ENCODE data around the gene CHGA.

Gene CHGA

GRCh38 chr14:92931681-92932447 is 8.9 kb downstream of the CHGA start:
- no peak for DNase-seq

DNA sequence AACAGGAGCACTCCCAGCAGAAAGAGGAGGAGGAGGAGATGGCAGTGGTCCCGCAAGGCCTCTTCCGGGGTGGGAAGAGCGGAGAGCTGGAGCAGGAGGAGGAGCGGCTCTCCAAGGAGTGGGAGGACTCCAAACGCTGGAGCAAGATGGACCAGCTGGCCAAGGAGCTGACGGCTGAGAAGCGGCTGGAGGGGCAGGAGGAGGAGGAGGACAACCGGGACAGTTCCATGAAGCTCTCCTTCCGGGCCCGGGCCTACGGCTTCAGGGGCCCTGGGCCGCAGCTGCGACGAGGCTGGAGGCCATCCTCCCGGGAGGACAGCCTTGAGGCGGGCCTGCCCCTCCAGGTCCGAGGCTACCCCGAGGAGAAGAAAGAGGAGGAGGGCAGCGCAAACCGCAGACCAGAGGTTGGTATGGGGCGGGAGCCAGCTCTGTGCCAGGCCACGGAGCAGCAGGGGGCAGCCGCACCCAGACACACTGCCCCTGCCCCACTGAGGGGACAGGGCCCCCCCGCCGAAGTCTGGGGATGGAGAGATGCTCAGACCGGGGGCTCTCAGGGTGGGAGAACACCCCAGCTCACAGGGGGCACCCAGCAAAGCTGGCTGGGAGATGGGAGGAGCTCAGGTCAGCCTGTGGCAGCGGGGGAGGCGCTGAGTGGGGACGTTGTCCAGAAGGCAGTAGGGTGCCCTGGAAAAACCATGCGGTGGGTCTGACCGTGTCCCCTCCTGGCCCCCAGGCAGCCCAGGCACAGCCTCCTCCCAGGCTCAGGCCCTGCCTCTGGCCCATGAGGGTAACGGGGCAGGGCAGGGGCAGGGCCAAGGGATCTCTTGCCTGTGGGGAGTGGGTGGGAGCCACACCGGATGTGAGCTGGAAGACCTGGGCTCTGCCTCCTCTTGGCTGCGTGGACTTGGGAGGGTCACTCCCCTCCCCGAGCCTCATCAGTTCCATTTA is 9.8 kb downstream of the CHGA start:
- DNase-seq: no peak

DNA sequence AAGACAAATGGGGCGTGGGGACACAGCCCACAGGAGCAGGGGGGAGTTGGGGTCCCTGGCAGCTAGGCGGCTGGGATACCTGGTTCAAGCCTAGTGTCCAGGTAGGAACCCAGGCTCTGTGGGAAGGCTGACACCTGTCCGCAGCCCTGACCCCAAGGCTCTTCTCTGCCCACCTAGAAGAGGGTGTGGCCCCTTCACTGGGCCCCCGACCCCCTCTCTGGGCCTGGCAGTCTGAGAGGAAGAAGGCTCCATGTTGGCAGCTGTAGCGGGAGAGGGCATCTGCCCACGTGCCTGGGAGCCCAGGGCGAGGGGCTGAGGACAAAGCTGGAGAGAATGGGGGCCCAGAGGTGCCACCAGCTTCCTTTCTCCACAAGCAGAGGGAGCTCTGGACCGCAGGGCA is 10.5 kb downstream of the CHGA start:
- DNase-seq: no peak

- DNase-seq: no peak
Observed at GRCh38 chr14:92934196-92935085, 11.5 kb downstream of the CHGA start.

DNA sequence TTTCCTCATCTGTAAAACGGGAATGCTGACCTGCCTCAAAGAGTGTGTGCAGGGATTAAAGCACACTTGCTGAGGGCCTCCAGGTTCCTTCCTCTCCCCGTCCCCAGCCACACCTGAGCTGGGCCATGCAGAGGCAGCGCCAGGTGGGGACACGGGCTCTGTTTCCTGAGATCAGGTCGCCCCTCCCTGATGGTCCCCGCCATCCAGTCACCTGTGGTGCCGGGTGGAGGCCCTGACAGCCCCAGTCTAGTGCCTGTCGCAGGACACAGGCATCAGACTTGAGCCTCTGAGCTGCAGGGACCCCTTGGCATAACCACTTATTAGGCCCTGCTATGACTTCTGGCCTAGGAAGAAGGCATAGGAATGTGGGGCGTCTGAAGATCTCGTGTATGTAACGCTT is 12.5 kb downstream of the CHGA start:
- DNase-seq: no peak

DNA sequence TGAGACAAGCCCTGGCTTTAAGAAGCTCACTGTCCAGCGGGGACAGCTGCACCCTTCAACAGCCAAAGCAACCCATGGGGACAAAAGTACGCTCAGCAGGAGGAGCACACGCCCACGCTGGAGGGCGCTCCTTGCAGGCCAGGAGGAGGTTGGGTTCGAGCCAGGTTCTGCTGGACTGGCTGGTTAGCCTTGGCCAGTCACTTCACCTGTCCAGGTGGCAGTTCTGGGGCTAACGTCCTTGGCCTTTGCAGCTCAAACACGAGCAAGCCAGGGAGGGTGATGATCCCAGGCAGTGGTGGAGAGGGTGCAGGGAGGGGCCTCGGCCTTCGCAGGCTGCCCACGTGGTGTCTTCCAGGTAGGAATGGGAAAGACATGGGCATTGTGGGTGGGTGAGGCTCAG is 13.1 kb downstream of the CHGA start:
- DNase-seq: no peak

DNA sequence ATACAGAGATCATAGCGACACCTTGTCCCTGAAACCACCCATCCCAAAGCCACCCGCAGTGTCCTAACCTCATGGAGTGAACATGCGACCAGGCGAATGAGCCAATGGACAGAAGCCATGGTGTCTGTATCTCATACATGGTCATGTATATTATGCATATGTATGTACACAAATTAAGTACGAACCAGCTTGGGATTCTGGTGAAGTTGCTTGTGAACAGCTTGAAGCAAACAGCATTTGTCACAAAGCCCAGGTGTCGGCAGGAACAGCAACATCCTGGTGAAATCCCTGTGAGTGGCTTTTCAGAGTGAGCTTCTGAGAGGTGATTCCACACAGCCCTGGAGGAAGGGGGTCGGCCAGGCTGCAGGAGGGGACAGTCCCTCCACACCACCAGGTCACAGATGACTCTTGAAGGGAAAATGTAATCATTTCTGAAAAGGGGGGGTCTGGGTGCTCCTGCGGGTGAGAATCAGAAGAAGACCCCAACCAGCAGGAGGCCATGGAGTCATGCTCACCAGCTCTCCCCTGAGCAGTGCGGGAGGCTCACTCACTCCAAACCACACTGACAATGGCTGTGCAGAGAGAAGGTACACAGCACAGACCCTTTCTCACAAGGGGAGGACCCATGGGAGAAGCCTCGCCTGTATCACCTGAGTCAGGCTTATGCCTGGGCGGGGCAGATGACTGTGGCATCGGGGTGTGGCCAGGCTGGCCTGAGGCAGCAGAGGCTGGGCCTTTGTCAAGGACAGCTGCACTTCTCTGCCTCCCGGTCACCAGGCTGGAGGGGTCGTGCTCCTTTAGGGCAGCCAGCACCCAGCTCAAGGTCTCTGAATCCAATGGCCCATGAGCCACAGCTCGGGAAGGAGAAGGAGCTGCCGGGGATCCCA is 14.3 kb downstream of the CHGA start:
- no peak for DNase-seq

DNA sequence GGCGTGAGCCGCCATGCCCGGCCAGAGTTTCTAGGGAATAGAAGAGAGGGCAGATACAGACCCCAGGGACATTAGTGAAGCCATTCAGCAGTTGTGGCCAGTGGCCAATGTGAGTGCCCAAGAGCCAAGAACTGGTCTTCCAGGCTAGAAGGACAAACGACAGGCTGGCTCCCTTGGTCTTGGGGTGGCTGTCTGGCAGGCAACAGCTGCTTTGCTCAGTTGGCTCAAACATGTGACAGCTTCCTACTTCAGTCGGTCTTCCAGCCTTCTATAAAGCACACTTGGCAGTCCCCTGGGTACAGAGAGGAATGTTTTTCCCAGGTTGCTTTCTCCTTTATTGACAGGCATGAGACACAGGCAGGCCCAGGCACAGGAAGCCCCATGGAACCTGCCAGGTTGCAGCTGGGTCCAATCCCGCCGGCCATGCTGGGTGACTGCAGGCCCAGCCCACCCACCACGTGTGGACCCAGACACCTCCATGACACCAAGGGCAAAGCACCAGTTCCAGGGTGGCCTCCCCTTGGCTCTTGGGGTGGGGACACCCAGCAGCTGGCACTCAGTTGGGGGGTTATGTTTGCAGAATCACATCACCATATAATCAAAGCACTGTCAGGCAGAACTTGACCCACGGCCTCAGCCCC is 15.4 kb downstream of the CHGA start:
- DNase-seq: no peak

GRCh38 chr14:92938890-92939671 is 16.1 kb downstream of the CHGA start:
- no peak for DNase-seq

- DNase-seq: no peak
Observed at GRCh38 chr14:92939699-92940098, 16.7 kb downstream of the CHGA start.

GRCh38 chr14:92940543-92940942 is 17.6 kb downstream of the CHGA start:
- DNase-seq: no peak

DNA sequence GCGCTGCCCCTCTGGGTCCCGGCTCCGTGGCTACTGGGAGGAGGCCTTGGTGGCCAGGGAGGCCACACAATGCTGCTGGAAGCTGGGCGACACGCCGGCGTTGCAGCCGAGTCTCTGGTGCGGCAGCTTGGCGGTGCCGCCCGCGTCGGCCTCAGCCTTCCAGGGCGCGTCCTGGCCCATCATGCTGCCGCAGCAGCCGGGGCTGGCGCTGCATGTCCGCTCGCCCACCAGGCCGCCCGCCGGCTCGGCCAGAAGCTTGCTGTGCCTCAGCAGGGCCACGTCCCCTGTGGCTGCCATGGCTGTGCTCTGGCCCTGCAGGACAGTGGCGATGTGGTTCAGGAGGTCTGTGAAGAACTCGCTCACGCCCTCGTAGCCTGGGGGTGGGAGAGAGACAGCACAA is 18.6 kb downstream of the CHGA start:
- DNase-seq: no peak

DNA sequence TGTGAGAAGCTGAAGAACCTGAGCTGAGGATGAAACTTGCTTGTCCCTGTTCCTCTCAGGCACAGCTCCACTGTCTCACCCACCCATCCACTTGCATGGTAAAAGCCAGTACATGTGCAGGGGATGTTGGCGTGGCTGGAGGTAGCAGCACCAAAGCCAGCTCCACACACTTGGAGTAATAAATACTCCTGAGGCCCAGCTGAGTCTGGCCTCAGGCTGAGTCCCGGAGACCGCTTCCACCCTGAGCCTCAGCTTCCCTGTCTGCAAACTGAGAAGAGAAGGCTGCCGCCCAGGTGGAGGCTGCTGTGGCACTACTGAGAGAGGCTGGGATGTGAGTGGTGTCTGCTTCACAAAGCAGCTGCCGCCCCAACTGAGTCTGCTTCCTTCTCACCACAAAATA is 19.2 kb downstream of the CHGA start:
- no peak for DNase-seq

DNA sequence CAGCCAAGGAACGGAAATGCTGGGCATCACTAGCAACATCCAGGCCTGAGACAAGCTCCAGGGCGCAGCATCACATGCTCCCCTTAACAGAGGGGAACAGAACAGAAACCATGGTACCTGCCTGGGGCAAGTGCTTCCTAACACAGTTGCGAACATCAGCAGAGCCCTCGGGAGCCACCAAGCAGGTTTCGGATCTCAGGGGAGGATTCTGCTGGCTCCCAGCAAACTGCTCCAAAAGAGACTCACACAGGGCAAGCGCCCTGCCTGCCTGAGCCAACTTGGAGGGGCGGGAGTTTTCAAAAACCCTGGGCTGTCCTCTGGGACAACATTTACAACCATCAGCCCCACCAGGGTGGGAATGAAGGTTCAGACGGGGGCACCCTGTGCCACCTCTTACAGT is 19.6 kb downstream of the CHGA start:
- no peak for DNase-seq

DNA sequence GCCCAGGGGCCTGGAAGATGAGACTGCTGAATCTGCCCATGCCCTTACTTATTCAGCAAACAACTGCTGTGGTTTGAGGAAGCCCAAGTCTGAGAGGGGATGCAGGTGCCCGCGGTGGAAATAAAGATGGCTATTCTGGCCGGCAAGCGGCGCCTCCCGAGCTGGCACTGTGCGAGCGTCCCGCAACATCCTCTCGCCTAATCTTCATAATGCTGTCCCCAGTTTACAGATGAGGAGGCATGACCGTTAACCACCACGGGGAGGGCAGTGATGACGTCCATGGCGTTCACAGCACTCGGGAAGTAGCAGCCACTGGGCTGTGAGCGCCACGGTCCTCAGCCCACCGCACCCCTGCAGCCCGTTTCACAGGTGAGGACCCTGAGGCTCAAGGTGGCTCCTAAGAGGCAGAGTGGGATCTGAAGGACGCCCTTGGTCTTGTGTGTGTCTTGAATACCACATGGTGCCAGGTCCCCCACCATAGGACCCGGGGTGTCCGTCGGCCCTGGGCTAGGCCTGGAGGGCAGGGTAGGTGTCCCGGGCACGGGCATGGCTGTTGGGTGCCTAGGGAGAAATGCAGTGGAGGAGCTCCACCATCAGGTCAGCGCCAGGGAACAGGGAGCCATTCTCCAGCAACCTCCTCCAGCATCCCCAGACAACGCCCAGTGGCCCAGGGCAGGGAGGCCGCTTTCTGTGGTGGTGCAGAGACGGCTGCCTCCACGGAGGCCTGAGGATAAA is 20.2 kb downstream of the CHGA start:
- DNase-seq: no peak

DNA sequence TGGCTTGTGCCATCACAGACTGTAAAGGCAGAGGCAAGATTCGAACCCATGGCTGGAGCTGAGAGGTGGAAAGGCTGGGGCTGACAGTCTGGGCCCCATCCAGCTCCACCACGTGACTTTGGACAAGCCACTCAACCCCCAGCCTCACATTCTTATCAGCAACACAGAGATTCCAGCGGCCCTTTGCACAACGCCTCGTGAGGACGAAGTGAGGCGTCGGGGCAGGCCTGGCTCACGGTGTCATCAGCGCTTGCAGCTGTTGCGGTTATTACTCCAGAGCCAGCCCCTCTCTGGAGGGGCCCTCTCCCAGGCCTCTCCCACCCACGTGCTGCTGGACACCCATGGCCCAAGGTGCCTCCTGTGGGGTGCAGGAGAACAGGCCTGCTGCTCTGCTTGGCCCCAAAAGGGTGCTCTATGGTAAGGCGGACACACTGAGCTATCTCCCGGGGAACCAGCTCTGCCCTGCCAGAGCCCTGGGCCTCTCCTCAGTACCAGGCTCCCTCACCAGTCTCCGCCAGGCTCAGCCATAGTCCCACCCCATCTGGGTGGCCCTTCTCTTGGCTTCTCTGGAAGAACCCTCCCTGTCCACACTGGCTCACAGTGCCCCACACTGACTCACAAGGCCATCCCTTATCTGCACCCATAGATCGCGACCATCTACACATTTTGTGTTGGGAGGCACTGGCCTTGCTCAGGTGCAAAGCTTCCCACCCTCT is 21.1 kb downstream of the CHGA start:
- no peak for DNase-seq

- no peak for DNase-seq
Observed at GRCh38 chr14:92944976-92945375, 22.0 kb downstream of the CHGA start.

DNA sequence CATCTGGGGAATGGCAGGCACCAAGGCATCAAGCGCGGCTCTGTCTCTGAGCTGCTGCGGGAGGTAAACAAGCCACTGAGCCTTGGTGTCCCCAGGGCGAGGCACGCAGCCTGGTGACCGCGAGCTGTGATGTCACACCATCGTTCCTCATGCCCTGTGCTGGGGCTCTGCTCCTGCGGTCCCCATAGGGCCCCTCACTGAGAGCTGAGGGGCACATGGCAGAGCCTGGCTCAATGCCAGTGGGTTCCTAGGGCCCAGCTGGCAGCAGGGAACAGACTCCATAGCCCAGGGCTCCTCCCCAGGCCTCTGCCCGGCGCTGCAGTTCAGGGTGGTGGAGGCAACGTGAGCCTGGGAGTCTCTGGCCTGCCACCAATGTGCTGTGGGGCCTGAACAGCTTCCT is 22.6 kb downstream of the CHGA start:
- DNase-seq: no peak
